ENCODE data around the gene ALOX15.
"Not testable (repeated sequence)": the region's sequence is repeated elsewhere in the genome, so short reads cannot be mapped to it uniquely, and the experiment has no call there.

The ALOX15 gene

DNA sequence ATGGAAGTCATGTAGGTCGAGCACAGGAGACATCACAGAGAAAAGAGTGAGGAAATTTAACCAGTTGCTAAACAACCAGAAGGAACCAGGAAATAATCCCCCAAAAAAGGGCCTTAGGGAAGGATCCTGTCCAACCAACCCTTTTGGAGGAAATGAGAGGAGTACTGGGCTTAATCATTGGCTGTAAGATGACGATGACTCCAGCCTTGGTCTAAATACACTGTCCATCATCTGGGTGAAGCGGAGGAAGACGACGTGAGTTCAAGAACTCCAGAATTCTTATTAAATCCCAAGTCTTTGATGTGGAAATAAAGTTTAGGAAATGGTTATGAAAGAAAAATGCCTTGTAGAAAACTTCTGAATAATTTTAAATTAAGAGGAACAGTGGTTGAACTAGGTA, 11.5 kb upstream of the ALOX15 start:
- no peak for DNase-seq

- no peak for DNase-seq
Measured at GRCh38 chr17:4648741-4649140, 7.3 kb upstream of the ALOX15 start.

GRCh38 chr17:4645642-4646041, 4.2 kb upstream of the ALOX15 start:
- DNase-seq = no peak

DNA sequence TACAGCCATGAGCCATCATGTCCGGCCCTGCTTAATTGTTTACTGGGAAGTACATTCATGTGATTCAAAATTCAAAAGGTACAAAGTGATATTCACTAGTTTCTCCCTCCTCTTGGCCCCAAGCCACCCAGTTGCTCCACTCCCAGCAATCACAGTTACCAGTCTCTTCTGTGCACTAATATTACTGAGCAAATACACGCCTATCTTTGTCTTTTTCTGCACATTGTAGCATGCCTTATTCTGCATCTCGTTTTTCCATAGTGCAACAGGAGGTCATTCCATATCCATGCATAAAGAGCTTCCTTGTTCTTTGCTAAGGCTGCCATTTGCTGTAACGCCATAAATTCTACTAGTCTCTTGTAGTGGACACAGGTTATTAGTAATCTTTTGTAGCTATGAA, 2.2 kb upstream of the ALOX15 start:
- DNase-seq = no peak

DNA sequence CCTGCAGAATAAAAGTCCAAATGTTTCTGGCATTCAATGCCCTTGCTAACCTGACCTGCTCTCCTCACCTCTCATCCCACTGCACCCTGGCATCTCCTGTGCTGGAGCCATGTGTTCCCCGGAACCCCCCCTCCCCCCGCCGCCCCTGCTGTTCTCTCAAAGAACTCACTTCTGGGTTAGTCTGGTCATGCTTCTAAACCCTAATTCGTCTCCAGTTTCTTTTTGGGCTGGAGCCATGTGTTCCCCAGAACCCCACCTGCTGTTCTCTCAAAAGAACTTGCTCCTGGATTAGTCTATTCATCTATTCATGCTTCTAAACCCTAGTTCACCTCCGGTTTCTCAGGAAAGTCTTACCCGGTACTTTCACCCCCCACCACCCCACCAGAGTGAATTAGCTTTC, 808 bp upstream of the ALOX15 start:
- no peak for DNase-seq

DNA sequence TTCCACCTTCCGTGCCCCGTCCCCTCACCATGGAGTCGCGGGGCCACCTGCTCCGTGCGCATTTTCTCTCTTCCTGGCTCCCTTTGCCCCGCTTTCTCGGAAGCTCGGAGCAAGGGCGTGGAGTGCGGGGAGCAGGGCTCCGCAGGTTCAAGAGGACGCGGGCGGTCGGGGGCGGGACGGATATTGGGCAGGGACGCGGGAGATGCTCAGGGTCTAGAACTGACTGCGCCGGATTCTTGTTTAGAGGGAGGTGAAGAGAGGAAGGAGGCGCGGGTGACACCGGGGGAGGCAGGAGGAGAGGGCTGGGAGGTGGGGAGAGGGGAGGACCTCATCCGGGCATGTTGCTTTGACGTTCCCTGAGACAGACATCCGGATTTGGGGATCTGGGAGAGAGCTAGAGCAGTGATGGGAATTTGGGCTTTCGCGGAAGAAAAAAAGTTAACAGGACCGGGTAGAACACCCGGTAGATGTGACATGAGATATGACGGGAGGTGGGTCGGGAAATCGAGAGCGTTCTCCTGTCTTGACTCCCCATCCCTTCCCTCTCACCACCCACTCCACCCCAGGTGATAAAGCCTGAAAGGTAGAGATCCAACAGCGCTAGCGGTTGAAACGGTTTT, 799 bp downstream of the ALOX15 start:
- DNase-seq = not testable (repeated sequence)

GRCh38 chr17:4639301-4640059, 2.0 kb downstream of the ALOX15 start:
- peak; percentile 6 to 15 for DNase-seq

DNA sequence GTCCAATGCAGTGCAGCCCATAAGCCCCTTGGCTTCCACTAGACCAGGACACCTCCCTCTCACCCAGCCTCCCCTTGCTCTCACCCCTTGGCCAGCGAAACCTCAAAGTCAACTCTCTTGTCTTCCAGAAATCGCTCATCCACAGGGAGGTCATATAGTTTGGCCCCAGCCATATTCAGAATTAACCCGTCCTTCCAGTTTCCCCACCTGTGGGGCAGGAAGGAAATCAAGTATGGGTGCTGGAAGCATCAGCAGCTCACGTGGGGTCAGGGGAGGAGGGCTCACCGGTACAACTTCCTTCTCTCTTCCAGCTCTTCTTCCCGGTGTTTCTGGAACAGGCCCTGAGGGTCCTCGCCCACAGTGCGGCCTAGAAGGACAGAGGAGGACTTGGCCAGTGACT, 2.7 kb downstream of the ALOX15 start:
- DNase-seq = not testable (repeated sequence)

DNA sequence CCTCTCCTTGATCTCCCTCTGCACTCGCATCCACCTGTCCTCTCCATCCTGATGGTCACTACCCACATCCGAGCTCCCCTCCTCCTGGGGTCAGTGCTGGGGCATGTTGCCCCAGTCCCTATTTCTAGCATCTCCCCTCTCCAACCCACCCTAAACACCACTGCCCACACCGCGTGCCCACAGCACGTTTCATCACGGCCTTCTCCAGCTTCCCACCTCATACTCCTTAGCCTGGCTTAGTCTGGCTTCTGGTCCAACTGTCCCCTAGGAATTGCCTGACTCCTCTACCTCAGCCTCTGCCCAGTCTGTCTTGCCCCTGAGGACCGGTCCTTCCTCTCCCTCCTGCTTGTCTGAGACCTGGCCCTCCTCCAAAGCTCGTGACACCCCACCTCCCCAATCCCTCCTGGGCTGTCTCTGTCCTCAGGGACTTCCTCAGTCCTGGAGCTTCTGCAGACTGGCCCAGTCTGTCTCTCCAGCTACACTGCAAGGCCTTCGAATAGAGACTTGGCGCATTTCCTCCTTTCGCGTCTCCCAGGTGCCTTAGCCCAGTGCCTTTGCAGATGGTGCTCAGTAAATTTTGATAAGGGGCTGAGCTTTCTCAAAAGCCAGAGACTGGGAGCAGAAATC, 4.9 kb downstream of the ALOX15 start:
- DNase-seq = no peak

- DNase-seq = peak; percentile 60 to 74
Measured at GRCh38 chr17:4635823-4636375, 5.6 kb downstream of the ALOX15 start.

DNA sequence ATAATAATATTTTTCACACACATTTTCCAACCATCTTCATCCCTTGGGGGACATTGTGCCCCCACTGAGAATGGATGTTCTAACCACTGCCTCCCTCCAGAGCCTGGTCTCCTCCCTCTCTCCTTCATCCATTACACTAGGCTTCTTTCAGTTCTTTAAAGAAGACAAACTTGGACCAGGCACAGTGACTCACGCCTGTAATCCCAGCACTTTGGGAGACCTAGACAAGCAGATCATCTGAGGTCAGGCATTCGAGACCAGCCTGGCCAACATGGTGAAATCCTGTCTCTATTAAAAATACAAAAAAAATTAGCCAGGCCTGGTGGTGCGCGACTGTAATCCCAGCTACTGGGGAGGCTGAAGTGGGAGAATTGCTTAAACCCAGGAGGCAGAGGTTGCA, 6.5 kb downstream of the ALOX15 start:
- DNase-seq = no peak

GRCh38 chr17:4633643-4634042, 7.8 kb downstream of the ALOX15 start:
- no peak for DNase-seq

DNA sequence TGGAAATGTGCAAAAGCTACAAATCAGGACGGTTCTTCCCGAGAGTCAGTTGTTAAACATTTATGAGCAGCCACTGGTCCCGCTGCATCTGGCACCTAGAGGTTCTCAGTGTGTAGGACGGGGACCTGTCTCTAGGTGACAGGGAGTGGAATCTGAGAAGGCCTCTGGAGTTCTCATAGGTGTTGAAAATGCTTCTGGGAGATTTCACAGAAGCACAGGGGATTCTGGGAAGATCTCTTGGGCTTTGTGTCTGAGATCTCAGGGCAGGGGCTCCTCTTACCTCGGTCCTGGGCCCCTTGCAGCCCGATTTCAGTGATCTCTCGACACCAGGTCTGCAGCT, 8.9 kb downstream of the ALOX15 start:
- no peak for DNase-seq

DNA sequence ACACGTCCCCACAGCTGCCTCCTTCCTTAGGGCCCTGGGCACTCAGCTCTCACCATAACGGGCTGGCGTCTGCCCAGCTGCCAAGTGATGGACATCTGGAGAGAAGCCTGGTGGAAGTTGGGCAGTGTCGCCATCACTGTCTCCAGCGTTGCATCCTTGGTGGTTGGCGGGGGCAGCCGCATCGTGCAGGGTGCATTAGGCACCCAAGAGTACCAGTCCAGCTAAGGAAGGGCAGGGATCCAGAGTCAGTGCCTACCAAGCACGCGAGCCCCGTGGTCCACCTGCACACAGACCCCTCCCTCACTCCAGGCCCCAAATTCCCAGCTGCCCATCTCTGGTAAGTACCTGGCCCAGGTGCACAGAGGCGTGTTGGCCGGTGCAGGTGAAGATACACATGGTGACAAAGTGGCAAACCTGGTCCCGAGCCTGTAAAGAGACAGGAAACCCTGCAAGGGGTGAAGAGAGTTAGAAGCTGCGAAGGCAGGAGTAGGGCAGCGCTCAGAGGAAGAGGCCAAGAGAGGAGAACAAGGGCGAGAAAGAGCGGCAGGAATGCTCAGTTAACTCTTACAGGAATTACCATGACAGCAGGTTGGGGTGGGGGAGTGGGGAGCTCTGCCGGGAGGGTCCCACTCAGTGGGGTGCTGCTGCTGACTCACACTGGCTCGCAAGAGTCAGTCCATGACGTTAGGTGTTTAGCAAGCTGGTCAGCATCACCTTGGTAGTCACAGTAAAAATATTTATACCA, 9.5 kb downstream of the ALOX15 start:
- DNase-seq = no peak

DNA sequence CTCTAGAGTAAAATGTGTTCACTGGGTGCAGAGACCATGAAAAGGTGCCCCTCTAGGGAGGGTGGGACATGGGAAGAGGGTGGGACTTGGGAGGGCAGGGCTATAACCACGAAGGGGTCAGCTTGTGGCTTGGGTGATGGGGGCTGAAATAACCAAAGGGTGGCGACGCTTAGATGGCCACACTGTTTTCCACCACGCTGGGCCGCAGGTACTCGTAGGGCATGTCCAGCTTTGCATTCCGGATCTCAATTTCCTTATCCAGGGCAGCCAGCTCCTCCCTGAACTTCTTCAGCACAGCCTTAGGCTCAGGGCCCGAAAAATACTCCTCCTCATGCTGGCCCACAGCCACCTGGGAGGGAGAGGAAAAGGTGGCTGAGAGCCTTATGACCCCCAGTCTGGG, 10.0 kb downstream of the ALOX15 start:
- DNase-seq = no peak

DNA sequence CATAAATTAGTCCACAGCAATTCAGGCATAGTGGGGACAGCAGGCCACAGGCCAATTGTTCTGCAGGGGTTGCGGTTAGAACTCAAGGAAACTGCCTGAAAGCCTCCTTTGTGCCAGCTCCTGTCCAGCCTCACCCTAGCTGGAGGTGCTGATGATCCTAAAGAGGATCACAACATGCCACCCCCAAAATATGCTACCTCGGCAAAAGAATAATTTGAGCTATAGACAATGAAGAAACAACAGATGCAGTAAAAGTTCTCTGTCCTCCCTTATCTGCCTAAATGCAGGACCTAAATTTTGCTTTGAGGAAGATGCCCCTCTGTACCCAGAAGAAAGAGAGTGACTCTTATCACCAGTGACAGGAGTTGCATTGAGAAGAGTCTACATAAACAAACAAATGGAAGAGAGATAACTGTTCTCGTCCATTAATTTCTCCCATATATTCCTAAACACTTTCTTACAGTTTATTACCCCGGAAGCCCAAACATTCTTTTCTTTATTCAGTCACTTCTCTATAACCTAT, 14.7 kb downstream of the ALOX15 start:
- DNase-seq = no peak

DNA sequence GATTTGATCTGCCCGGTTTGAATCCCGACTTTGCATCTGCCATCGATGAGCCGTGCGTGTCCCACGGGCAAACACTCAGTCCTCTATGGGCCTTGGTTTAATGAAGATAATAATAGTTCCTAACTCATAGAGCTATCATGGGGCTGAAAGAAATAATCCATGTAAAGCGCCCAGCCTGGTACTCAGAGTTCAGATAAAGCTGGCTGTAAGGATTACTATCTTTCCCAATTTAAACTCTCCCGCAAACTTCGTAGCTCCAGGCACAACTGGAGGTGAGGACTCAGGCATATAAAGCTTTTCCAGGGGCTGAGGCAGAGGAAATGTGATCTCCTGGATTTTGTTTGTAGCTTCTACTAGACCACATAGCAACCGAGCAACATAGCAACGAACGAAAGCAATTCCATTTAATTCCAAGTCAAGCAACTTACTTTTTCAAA, 16.3 kb downstream of the ALOX15 start:
- DNase-seq = no peak

DNA sequence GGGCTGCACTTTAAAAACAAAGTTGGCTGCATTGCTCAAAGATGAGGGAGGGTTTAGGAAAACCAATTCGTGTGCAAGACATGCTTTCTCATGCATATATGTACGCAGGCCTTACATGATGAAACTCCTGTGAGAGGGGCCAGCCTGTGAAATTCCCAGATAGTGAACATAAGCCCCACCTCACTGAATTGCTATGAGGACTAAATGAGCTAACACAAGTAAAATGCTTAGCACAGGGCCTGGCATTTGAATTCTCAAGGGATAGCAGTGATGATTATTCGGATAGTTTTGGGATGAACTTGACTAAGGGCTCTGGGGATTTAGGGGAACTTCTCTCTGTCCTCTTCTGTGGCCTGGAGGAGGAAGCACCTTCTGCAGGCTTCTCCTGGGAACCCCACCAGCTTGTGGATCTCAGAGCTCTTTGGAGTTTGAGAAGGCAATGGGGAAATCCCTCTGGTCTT, 17.0 kb downstream of the ALOX15 start:
- DNase-seq = not testable (repeated sequence)

DNA sequence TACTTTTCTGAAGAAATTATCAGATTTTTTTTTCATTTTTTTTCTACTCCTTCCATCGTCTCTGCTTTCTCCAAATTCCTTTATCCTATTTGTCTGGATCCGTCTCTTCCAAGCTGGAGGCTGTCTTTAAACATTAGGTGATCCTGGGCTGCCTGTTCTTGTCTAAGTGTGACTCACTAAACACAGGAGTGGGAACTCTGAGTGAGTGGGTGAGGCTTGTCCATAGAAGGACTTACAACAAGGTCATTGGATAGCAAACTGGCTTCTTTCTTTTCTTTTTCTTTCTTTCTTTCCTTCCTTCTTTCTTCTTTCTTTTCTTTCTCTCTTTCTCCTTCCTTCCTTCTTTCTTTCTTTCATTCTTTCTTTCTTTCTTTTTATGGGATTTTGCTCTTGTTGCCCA, 18.2 kb downstream of the ALOX15 start:
- no peak for DNase-seq

- no peak for DNase-seq
Measured at GRCh38 chr17:4622375-4622774, 19.1 kb downstream of the ALOX15 start.

DNA sequence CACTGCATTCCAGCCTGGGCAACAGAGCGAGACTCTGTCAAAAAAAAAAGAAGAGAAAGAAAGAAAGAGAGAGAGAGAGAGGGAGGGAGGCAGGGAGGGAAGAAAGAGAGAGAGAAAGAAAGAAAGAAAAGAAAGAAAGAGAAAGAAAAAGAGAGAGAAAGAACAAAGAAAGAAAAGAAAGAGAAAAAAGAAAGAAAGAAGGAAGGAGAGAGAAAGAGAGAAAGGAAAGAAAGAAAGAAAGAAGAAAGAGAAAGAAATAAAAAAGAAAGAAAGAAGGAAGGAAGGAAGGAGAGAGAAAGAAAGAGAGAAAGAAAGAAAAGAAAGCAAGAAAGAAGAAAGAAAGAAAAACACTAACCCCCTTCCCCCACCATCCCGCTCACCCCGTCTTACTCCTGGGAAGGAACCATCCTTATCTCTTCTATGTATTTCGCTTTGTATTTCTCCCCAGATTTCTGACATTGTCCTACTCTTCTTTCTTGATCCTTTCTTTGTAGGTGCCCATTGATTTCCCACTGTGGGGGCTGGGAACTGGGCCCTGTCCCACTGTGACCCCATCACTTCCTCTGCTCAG, 20.9 kb downstream of the ALOX15 start:
- no peak for DNase-seq

DNA sequence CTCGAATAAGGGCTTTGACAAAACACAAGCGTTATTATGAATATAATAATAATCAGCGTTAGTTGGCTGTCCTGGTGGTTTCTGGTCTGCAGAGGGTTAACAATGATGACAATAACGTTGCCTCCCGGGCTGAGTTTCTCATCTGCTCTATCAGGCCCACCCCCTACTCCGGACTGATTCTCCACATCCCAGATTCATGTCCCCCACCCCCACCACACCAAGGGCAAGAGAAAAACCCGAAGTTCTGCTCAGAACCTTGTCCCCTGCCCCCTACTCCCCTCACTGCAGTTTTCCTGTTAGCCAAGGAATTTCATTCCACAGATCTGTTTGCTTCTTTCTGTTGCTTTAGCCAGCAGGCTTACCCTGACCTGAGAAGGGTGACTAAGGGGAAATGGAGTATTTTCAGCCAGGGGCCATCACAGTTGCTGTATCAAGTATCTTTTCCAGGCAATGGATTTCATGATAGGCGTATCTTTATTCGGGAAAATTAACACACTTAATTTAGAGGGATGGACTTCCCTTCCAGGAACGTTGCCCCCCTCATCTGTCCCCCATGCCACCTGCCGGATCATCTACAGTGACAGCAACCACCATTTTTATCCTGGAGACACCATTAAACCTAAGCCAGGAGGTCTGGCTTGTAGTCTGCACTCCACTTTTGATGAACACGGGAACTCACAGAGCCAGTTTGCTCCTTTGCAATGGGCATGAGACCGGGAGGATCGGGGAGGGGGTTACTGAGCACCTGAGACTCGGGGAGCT, 23.7 kb downstream of the ALOX15 start:
- no peak for DNase-seq
